GM12878 (cell line): ENCODE data around the gene SRBD1. TPM values are rescaled to one million over a fixed set of nuclear protein-coding genes. Genes with fewer than 3 reads are reported as not detected.

Experiments
- ATAC-seq: fragments of 200-7000 bp; cut with Tn5 transposase; 3 replicates; pipeline ENCODE4 v1.9.1; 2020; ENCODE audit warnings: mild to moderate bottlenecking, moderate library complexity
- BruUV-seq: library from RNA; stranded (reverse); fragments of 400-500 nt; replicated peaks from 2 replicates; lab custom pipeline; 2021; lab: Mats Ljungman, UMichigan
- CTCF ChIA-PET: fragments of 300-600 bp; sonication (Branson Sonifier 250); formaldehyde crosslinking; extraction: SDS; loops from one replicate; lab custom pipeline; 2021; ENCODE audit warnings: inconsistent platforms; lab: Yijun Ruan, JAX
- POLR2A ChIA-PET: fragments of 350-600 bp; formaldehyde crosslinking; extraction: SDS; loops from one replicate; lab custom pipeline; 2021; ENCODE audit warnings: inconsistent platforms; lab: Charles Lee
- RAD21 ChIA-PET: fragments of 300-600 bp; sonication (Branson Sonifier 250); formaldehyde crosslinking; loops from one replicate; lab custom pipeline; 2023; ENCODE audit warnings: antibody characterized with exemption; ENCODE audit not compliant: unreplicated experiment; lab: Charles Lee
- SMC1A ChIA-PET: fragments of 300-600 bp; sonication (Branson Sonifier 250); formaldehyde crosslinking; loops from one replicate; lab custom pipeline; 2023; ENCODE audit not compliant: unreplicated experiment, uncharacterized antibody; lab: Charles Lee
- DNase-seq: peaks from one replicate; pipeline ENCODE4 v3.0.0-alpha.2; 2011; ENCODE audit warnings: low read depth, low spot score
- FAIRE-seq: peaks from 3 replicates; lab custom pipeline; 2011; peaks lifted over from hg19 to GRCh38; lab: Jason Lieb, UNC
- H2AFZ ChIP-seq: 2 replicates; pipeline ENCODE4 v1.6.0; 2011; ENCODE audit warnings: low read depth, low read length, control low read depth; ENCODE audit not compliant: control insufficient read depth
- H3K27ac ChIP-seq: 2 replicates; pipeline ENCODE4 v1.5.1; 2011; ENCODE audit warnings: control low read depth; ENCODE audit not compliant: control insufficient read depth, insufficient read depth
- H3K27me3 ChIP-seq, 2 experiments: replicated peaks in 1 of 2; 2 replicates each; pipeline versions ENCODE4 v1.6.0 to v1.6.1; 2011; ENCODE audit warnings: low read length in 1 of 2; ENCODE audit not compliant: control insufficient read depth in 2 of 2, insufficient read depth in 2 of 2
- H3K36me3 ChIP-seq, 2 experiments: 2 replicates each; pipeline ENCODE4 v1.5.1; 2011; ENCODE audit warnings: low read length in 1 of 2; ENCODE audit not compliant: control insufficient read depth in 2 of 2, insufficient read depth in 2 of 2
- H3K4me1 ChIP-seq: 2 replicates; pipeline ENCODE4 v1.6.1; 2011; ENCODE audit warnings: mild to moderate bottlenecking, low read length, moderate library complexity, mixed read lengths; ENCODE audit not compliant: control insufficient read depth, insufficient read depth
- H3K4me2 ChIP-seq: 2 replicates; pipeline ENCODE4 v1.6.0; 2011; ENCODE audit warnings: control low read depth; ENCODE audit not compliant: control insufficient read depth, insufficient read depth
- H3K4me3 ChIP-seq: fragments of 200-600 bp; sonication (generic); 2 replicates; pipeline ENCODE4 v1.5.1; 2016
- H3K79me2 ChIP-seq: 2 replicates; pipeline ENCODE4 v1.6.0; 2011; ENCODE audit warnings: low read length; ENCODE audit not compliant: control insufficient read depth, insufficient read depth
- H3K9ac ChIP-seq: 2 replicates; pipeline ENCODE4 v1.8.0; 2011; ENCODE audit warnings: low read length, control low read depth, mixed read lengths; ENCODE audit not compliant: control insufficient read depth, insufficient read depth
- H3K9me3 ChIP-seq: replicated peaks from 3 replicates; pipeline ENCODE4 v1.5.1; 2011; ENCODE audit warnings: mild to moderate bottlenecking, low read length; ENCODE audit not compliant: control insufficient read depth, insufficient read depth
- H4K20me1 ChIP-seq: 2 replicates; pipeline ENCODE4 v1.6.0; 2011; ENCODE audit not compliant: control insufficient read depth, insufficient read depth
- BRCA1 ChIP-seq: IDR thresholded peaks from 2 replicates; pipeline ENCODE4 v1.6.1; 2011; ENCODE audit warnings: low read depth, low read length, improper control_type of control experiment
- ETV6 ChIP-seq, 2 experiments: fragments of 450-650 bp in 1 of 2; IDR thresholded peaks in 1 of 2; conservative IDR thresholded peaks in 1 of 2; 2 replicates each; pipeline ENCODE4 v1.6.1; 2014; ENCODE audit warnings: antibody characterized with exemption in 1 of 2, borderline replicate concordance in 1 of 2, low read depth in 1 of 2, mild to moderate bottlenecking in 1 of 2, moderate library complexity in 1 of 2
- HDGF ChIP-seq: fragments of 450-650 bp; IDR thresholded peaks from 2 replicates; pipeline ENCODE4 v1.6.1; 2016; ENCODE audit warnings: antibody characterized with exemption
- IRF4 ChIP-seq: IDR thresholded peaks from 2 replicates; pipeline ENCODE4 v1.6.1; 2011; ENCODE audit warnings: low read depth, low read length
- NFYA ChIP-seq: IDR thresholded peaks from 2 replicates; pipeline ENCODE4 v1.6.1; 2011; ENCODE audit warnings: low read depth, mild to moderate bottlenecking, low read length, improper control_type of control experiment, borderline replicate concordance
- SMAD1 ChIP-seq: fragments of 450-650 bp; IDR thresholded peaks from 2 replicates; pipeline ENCODE4 v1.6.1; 2018; ENCODE audit warnings: mild to moderate bottlenecking, low read depth; ENCODE audit not compliant: partially characterized antibody
- SMAD5 ChIP-seq: IDR thresholded peaks from 2 replicates; pipeline ENCODE4 v1.6.1; 2016; ENCODE audit warnings: antibody characterized with exemption, low read depth
- SPI1 ChIP-seq: IDR thresholded peaks from 2 replicates; pipeline ENCODE4 v1.6.1; 2011; ENCODE audit warnings: low read depth, mild to moderate bottlenecking, low read length, moderate library complexity, borderline replicate concordance; ENCODE audit not compliant: insufficient read depth
- SUZ12 ChIP-seq: fragments of 200-600 bp; sonication (generic); IDR thresholded peaks from one replicate; pipeline ENCODE4 v1.6.1; 2018; ENCODE audit warnings: antibody characterized with exemption, mild to moderate bottlenecking; ENCODE audit not compliant: unreplicated experiment
- USF2 ChIP-seq: IDR thresholded peaks from 2 replicates; pipeline ENCODE4 v1.6.1; 2011; ENCODE audit warnings: low read depth, low read length, improper control_type of control experiment, borderline replicate concordance
- WGBS: methylation state at CpG from one replicate; pipeline ENCODE4 v1.1.6; 2016; ENCODE audit warnings: low lambda C conversion rate; ENCODE audit not compliant: insufficient replicate concordance, insufficient coverage; ENCODE audit errors: missing lambda C conversion rate; 5-methylcytosine and 5-hydroxymethylcytosine counted together
- in situ Hi-C: fragments of 300-500 bp; cut with MboI; formaldehyde crosslinking; loops from 9 replicates; pipeline ENCODE4 v1.14.3; 2018; ENCODE audit warnings: mixed read lengths
- intact Hi-C: fragments of 100-400 bp; cut with micrococcal nuclease; formaldehyde crosslinking; loops from one replicate; pipeline ENCODE4 v1.14.2; 2022; ENCODE audit not compliant: unreplicated experiment
- polyA plus RNA-seq, 11 experiments: library from polyadenylated mRNA; depleted of rRNA in 4 of 11; unstranded in 6 of 11; stranded (reverse) in 5 of 11; fragments of >200 nt; fragmentation: Nextera tagmentation in 4 of 11; fragmentation: Illumina TruSeq in 1 of 11; extraction: Ambion mirVana in 4 of 11; extraction: Trizol in 1 of 11; gene quantifications; 1 replicate in 1 of 11; 2 replicates in 10 of 11; pipeline versions ENCODE4 v1.2.1 to v1.2.3, GENCODE V29; 2011 to 2016; ENCODE audit warnings: inconsistent platforms in 2 of 11, missing spikeins in 2 of 11, low read depth in 1 of 11
- total RNA-seq, 4 experiments: library from RNA; depleted of rRNA in 3 of 4; stranded (reverse); fragments of >200 nt in 3 of 4; fragmentation: Illumina TruSeq in 1 of 4; extraction: Trizol in 1 of 4; gene quantifications; 2 replicates each; pipeline versions ENCODE4 v1.2.1 to v1.2.3, GENCODE V29; 2013 to 2021
- TF ChIP-seq, protein P1 (sequence below): fragments of 450-650 bp; IDR thresholded peaks from 2 replicates; pipeline ENCODE4 v1.6.1; 2016; ENCODE audit warnings: mild to moderate bottlenecking
- TF ChIP-seq, protein P2 (sequence below): fragments of 450-650 bp; formaldehyde crosslinking; IDR thresholded peaks from 2 replicates; pipeline ENCODE4 v1.4.0; 2020; ENCODE audit warnings: mild to moderate bottlenecking, moderate library complexity
- TF ChIP-seq, protein P3 (sequence below): fragments of 450-650 bp; IDR thresholded peaks from 2 replicates; pipeline ENCODE4 v1.6.1; 2016; ENCODE audit warnings: mild to moderate bottlenecking
- TF ChIP-seq, protein P4 (sequence below): fragments of 450-650 bp; IDR thresholded peaks from 2 replicates; pipeline ENCODE4 v1.6.1; 2017; ENCODE audit warnings: antibody characterized with exemption, mild to moderate bottlenecking, moderate library complexity

Gene SRBD1
- total and polyA plus RNA-seq, 10 of the 15 experiments (the other 5 are each of a cell fraction or from before 2014, with no cell fraction given) = 9.7 to 33.1 (median 20.1) TPM

DNA sequence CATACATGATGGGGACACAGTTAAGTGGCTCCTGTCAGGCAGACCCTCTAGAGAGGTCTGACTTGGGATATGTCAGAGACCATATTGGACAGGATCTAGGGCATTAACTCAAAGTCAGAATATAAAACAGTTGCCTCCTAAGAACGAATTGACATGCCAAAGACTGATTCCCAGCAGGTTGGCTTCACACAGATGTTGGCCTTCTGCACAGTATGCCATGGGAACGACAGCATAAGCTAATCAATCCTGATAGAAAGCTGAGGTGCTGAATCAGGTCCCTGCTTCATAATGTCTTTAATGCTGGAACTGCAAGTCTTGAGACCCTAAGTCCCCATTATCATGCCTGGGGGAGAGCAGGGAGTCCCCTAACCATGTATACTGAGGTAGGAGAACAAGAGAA lies 165.1 kb downstream of the SRBD1 start:
- POLR2A ChIA-PET = interaction anchor here (0.7 kb wide), 1 partner anchor 23 kb away, joined by 3 read pairs; no protein-coding TSS in a partner anchor
- CTCF ChIA-PET = no interaction called here
- TF ChIP-seq USF2 (no peak), BRCA1 (no peak), SPI1 (no peak), SMAD1 (no peak), ETV6 (conservative IDR thresholded peaks at IDR 0.05 in 1 of 2, IDR thresholded peaks at IDR 0.05 in 1 of 2; ENCODE audit: borderline replicate concordance in 1 of 2, low read depth in 1 of 2) (no peak), SMAD5 (no peak), IRF4 (no peak), HDGF (no peak), SUZ12 (no peak), NFYA (no peak)
- TF ChIP-seq, protein P1, sequence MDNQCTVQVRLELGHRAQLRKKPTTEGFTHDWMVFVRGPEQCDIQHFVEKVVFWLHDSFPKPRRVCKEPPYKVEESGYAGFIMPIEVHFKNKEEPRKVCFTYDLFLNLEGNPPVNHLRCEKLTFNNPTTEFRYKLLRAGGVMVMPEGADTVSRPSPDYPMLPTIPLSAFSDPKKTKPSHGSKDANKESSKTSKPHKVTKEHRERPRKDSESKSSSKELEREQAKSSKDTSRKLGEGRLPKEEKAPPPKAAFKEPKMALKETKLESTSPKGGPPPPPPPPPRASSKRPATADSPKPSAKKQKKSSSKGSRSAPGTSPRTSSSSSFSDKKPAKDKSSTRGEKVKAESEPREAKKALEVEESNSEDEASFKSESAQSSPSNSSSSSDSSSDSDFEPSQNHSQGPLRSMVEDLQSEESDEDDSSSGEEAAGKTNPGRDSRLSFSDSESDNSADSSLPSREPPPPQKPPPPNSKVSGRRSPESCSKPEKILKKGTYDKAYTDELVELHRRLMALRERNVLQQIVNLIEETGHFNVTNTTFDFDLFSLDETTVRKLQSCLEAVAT = no peak
- TF ChIP-seq, protein P2, sequence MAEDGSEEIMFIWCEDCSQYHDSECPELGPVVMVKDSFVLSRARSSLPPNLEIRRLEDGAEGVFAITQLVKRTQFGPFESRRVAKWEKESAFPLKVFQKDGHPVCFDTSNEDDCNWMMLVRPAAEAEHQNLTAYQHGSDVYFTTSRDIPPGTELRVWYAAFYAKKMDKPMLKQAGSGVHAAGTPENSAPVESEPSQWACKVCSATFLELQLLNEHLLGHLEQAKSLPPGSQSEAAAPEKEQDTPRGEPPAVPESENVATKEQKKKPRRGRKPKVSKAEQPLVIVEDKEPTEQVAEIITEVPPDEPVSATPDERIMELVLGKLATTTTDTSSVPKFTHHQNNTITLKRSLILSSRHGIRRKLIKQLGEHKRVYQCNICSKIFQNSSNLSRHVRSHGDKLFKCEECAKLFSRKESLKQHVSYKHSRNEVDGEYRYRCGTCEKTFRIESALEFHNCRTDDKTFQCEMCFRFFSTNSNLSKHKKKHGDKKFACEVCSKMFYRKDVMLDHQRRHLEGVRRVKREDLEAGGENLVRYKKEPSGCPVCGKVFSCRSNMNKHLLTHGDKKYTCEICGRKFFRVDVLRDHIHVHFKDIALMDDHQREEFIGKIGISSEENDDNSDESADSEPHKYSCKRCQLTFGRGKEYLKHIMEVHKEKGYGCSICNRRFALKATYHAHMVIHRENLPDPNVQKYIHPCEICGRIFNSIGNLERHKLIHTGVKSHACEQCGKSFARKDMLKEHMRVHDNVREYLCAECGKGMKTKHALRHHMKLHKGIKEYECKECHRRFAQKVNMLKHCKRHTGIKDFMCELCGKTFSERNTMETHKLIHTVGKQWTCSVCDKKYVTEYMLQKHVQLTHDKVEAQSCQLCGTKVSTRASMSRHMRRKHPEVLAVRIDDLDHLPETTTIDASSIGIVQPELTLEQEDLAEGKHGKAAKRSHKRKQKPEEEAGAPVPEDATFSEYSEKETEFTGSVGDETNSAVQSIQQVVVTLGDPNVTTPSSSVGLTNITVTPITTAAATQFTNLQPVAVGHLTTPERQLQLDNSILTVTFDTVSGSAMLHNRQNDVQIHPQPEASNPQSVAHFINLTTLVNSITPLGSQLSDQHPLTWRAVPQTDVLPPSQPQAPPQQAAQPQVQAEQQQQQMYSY (CRISPR knock-in tag) = no peak
- TF ChIP-seq, protein P3, sequence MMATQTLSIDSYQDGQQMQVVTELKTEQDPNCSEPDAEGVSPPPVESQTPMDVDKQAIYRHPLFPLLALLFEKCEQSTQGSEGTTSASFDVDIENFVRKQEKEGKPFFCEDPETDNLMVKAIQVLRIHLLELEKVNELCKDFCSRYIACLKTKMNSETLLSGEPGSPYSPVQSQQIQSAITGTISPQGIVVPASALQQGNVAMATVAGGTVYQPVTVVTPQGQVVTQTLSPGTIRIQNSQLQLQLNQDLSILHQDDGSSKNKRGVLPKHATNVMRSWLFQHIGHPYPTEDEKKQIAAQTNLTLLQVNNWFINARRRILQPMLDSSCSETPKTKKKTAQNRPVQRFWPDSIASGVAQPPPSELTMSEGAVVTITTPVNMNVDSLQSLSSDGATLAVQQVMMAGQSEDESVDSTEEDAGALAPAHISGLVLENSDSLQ = no peak
- TF ChIP-seq, protein P4, sequence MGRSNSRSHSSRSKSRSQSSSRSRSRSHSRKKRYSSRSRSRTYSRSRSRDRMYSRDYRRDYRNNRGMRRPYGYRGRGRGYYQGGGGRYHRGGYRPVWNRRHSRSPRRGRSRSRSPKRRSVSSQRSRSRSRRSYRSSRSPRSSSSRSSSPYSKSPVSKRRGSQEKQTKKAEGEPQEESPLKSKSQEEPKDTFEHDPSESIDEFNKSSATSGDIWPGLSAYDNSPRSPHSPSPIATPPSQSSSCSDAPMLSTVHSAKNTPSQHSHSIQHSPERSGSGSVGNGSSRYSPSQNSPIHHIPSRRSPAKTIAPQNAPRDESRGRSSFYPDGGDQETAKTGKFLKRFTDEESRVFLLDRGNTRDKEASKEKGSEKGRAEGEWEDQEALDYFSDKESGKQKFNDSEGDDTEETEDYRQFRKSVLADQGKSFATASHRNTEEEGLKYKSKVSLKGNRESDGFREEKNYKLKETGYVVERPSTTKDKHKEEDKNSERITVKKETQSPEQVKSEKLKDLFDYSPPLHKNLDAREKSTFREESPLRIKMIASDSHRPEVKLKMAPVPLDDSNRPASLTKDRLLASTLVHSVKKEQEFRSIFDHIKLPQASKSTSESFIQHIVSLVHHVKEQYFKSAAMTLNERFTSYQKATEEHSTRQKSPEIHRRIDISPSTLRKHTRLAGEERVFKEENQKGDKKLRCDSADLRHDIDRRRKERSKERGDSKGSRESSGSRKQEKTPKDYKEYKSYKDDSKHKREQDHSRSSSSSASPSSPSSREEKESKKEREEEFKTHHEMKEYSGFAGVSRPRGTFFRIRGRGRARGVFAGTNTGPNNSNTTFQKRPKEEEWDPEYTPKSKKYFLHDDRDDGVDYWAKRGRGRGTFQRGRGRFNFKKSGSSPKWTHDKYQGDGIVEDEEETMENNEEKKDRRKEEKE = no peak

More for the DNA sequence above, 165.1 kb downstream of the SRBD1 start:
- SMC1A ChIA-PET = interaction anchor here (0.6 to 0.7 kb wide), 2 partner anchors 10 to 81 kb away, joined by 3 read pairs; no protein-coding TSS in a partner anchor
- intact Hi-C loops = no loop called here
- RAD21 ChIA-PET = no interaction called here
- H2AFZ ChIP-seq = no peak overlapping the region
- ATAC-seq = no peak
- DNase-seq = no peak
- 58% methylated on average over 2 of the region's 2 CpGs for WGBS
- H3K9ac ChIP-seq = no peak overlapping the region
- in situ Hi-C loops = no loop called here
- no peaks in the 10 kb centered on the region for H3K36me3 ChIP-seq
- H4K20me1 ChIP-seq = no peaks in the 10 kb centered on the region
- H3K27me3 ChIP-seq = no peaks in the 10 kb centered on the region
- H3K27ac ChIP-seq = no peak overlapping the region
- no peaks in the 10 kb centered on the region for H3K79me2 ChIP-seq
- no peaks in the 10 kb centered on the region for H3K9me3 ChIP-seq
- no TSS peak for BruUV-seq
- peaks cover 11% of the 10 kb centered on the region for H3K4me1 ChIP-seq
- H3K4me3 ChIP-seq = no peak overlapping the region
- no peak for FAIRE-seq
- no peak overlapping the region for H3K4me2 ChIP-seq
